Erythroblast (primary cell): Measurements from ENCODE around the gene L3HYPDH.

ENCODE experiments used
- GATA1 ChIP-seq: IDR thresholded peaks from 2 replicates; pipeline ENCODE4 v1.6.1; 2011; ENCODE audit warnings: low read depth, mild to moderate bottlenecking, control low read depth, low read length, moderate library complexity
- POLR2A ChIP-seq: IDR thresholded peaks from 2 replicates; pipeline ENCODE4 v1.6.1; 2011; ENCODE audit warnings: mild to moderate bottlenecking, low read length

DNA sequence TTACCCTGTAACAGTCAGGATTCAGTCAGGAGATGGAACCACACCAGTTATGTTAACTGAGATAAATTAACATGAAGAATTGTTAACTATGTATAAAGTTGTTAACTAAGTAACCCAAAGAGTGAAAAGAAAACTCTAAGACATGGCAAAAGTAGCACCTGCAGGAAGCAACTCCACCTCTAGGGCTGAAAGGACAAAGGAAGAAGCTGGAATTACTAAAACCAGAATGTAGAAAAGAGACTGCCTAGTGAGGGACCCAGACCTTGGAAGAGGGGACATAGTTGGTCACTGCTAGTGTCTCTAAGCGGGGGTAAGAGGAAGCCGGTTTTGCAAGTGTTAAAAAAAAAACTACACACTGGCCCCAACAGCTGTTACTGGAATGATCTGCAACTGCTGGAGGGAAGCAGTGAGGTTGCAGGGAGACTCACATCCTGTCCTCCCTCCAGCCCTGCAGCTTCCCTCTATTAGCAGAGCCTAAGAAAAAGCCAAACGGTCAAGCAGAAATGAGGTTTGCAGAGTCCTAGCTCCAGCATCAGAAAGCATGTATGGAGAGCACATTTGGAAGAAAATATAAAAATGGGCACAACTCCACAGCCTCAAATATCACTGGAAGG, 58.8 kb downstream of the L3HYPDH start:
- TF ChIP-seq POLR2A (no peak), GATA1 (no peak)
